HUES64 (cell line): ENCODE results near the gene WWOX.

ENCODE experiments used
- H3K27ac ChIP-seq: 2 replicates; pipeline ENCODE4 v1.7.0; 2013; ENCODE audit warnings: low read depth, low read length, inconsistent platforms
- H3K27me3 ChIP-seq: 2 replicates; pipeline ENCODE4 v1.6.1; 2013; ENCODE audit warnings: mild to moderate bottlenecking, low read length; ENCODE audit not compliant: insufficient read depth
- H3K36me3 ChIP-seq: 2 replicates; pipeline ENCODE4 v1.6.1; 2013; ENCODE audit warnings: mild to moderate bottlenecking, low read length; ENCODE audit not compliant: insufficient read depth
- H3K4me1 ChIP-seq: 2 replicates; pipeline ENCODE4 v1.6.1; 2013; ENCODE audit warnings: mild to moderate bottlenecking, low read length, moderate library complexity; ENCODE audit not compliant: insufficient read depth
- H3K4me3 ChIP-seq: 2 replicates; pipeline ENCODE4 v1.5.1; 2013; ENCODE audit warnings: mild to moderate bottlenecking, low read length, moderate library complexity
- H3K9ac ChIP-seq: 2 replicates; pipeline ENCODE4 v1.6.1; 2013; ENCODE audit warnings: mild to moderate bottlenecking, low read depth, low read length
- H3K9me3 ChIP-seq: 2 replicates; pipeline ENCODE4 v1.6.1; 2013; ENCODE audit warnings: low read depth, low read length; ENCODE audit not compliant: insufficient read depth
- WGBS: fragments of 150-250, 120-280 bp; methylation state at CpG from one replicate; pipeline ENCODE4 v1.1.7; 2013; ENCODE audit warnings: missing lambda C conversion rate; 5-methylcytosine and 5-hydroxymethylcytosine counted together

Gene WWOX

GRCh38 chr16:79081297-79082066 lies 982.0 kb downstream of the WWOX start:
- no peak overlapping the region for H3K4me3 ChIP-seq
- no peak overlapping the region for H3K9ac ChIP-seq
- peaks cover 9% of the 10 kb centered on the region; the same call in 1 of the 2 replicates for H3K4me1 ChIP-seq
- no peak overlapping the region for H3K27ac ChIP-seq
- no peaks in the 10 kb centered on the region for H3K9me3 ChIP-seq
- 96% methylated on average over 12 of the region's 12 CpGs for WGBS
- no peaks in the 10 kb centered on the region for H3K27me3 ChIP-seq
- no peaks in the 10 kb centered on the region for H3K36me3 ChIP-seq

GRCh38 chr16:79082970-79083369 lies 983.5 kb downstream of the WWOX start:
- no peaks in the 10 kb centered on the region for H3K9me3 ChIP-seq

GRCh38 chr16:79083508-79084299 lies 984.2 kb downstream of the WWOX start:
- no peak overlapping the region for H3K9ac ChIP-seq
- H3K4me1 ChIP-seq, result no peaks in the 10 kb centered on the region
- H3K36me3 ChIP-seq, result no peaks in the 10 kb centered on the region
- no peak overlapping the region for H3K4me3 ChIP-seq
- H3K27ac ChIP-seq, result no peak overlapping the region
- 94% methylated on average over 18 of the region's 18 CpGs for WGBS
- no peaks in the 10 kb centered on the region for H3K9me3 ChIP-seq
- no peaks in the 10 kb centered on the region for H3K27me3 ChIP-seq

More at GRCh38 chr16:79082970-79083369, 983.5 kb downstream of the WWOX start:
- WGBS, result 98% methylated on average over 3 of the region's 3 CpGs
- no peak overlapping the region for H3K27ac ChIP-seq
- H3K27me3 ChIP-seq, result no peaks in the 10 kb centered on the region
- H3K4me1 ChIP-seq, result no peaks in the 10 kb centered on the region
- no peaks in the 10 kb centered on the region for H3K36me3 ChIP-seq
- H3K9ac ChIP-seq, result no peak overlapping the region
- no peak overlapping the region for H3K4me3 ChIP-seq

GRCh38 chr16:79088971-79089370 lies 989.5 kb downstream of the WWOX start:
- Histone ChIP-seq H3K4me3 (no peak overlapping the region), H3K4me1 (no peaks in the 10 kb centered on the region), H3K36me3 (no peaks in the 10 kb centered on the region), H3K27ac (no peak overlapping the region), H3K9me3 (no peaks in the 10 kb centered on the region), H3K27me3 (no peaks in the 10 kb centered on the region), H3K9ac (no peak overlapping the region)
- 93% methylated on average over 6 of the region's 6 CpGs for WGBS

- Histone ChIP-seq H3K27ac (no peak overlapping the region), H3K36me3 (no peaks in the 10 kb centered on the region), H3K27me3 (no peaks in the 10 kb centered on the region), H3K4me1 (no peaks in the 10 kb centered on the region), H3K9me3 (no peaks in the 10 kb centered on the region), H3K4me3 (no peak overlapping the region), H3K9ac (no peak overlapping the region)
- 91% methylated on average over 10 of the region's 10 CpGs for WGBS
These were observed 990.4 kb downstream of the WWOX start for GRCh38 chr16:79089735-79090284.

- H3K27ac ChIP-seq, result no peak overlapping the region
- no peaks in the 10 kb centered on the region for H3K27me3 ChIP-seq
- H3K36me3 ChIP-seq, result no peaks in the 10 kb centered on the region
- H3K4me3 ChIP-seq, result no peak overlapping the region
- 96% methylated on average over 4 of the region's 4 CpGs for WGBS
- H3K9ac ChIP-seq, result no peak overlapping the region
- no peaks in the 10 kb centered on the region for H3K9me3 ChIP-seq
- 0 out of 2 replicates have a peak, but pooled peaks cover under 1% of the 10 kb centered on the region for H3K4me1 ChIP-seq
These were observed 991.5 kb downstream of the WWOX start for GRCh38 chr16:79090966-79091365.

GRCh38 chr16:79092846-79093245 lies 993.4 kb downstream of the WWOX start:
- H3K27ac ChIP-seq, result no peak overlapping the region
- peaks cover 18% of the 10 kb centered on the region for H3K4me1 ChIP-seq

GRCh38 chr16:79093554-79093967 lies 994.1 kb downstream of the WWOX start:
- Histone ChIP-seq H3K9ac (no peak overlapping the region), H3K36me3 (no peaks in the 10 kb centered on the region), H3K27me3 (no peaks in the 10 kb centered on the region), H3K4me1 (peaks cover 25% of the 10 kb centered on the region), H3K4me3 (no peak overlapping the region), H3K9me3 (no peaks in the 10 kb centered on the region), H3K27ac (no peak overlapping the region)
- 92% methylated on average over 8 of the region's 10 CpGs for WGBS

More at GRCh38 chr16:79092846-79093245, 993.4 kb downstream of the WWOX start:
- Histone ChIP-seq H3K27me3 (no peaks in the 10 kb centered on the region), H3K4me3 (no peak overlapping the region), H3K9me3 (no peaks in the 10 kb centered on the region), H3K9ac (no peak overlapping the region), H3K36me3 (no peaks in the 10 kb centered on the region)
- WGBS, result 100% methylated on average over 4 of the region's 5 CpGs

- H3K9me3 ChIP-seq, result no peaks in the 10 kb centered on the region
- 71% methylated on average over 7 of the region's 7 CpGs for WGBS
- H3K36me3 ChIP-seq, result no peaks in the 10 kb centered on the region
- peaks cover 26% of the 10 kb centered on the region for H3K4me1 ChIP-seq
- no peaks in the 10 kb centered on the region for H3K27me3 ChIP-seq
- no peak overlapping the region for H3K27ac ChIP-seq
- H3K4me3 ChIP-seq, result no peak overlapping the region
- no peak overlapping the region for H3K9ac ChIP-seq
These were observed 996.8 kb downstream of the WWOX start for GRCh38 chr16:79096246-79096645.

- 86% methylated on average over 7 of the region's 7 CpGs for WGBS
- Histone ChIP-seq H3K4me3 (no peak overlapping the region), H3K9ac (no peak overlapping the region), H3K36me3 (no peaks in the 10 kb centered on the region), H3K4me1 (peaks cover 26% of the 10 kb centered on the region), H3K9me3 (no peaks in the 10 kb centered on the region), H3K27me3 (no peaks in the 10 kb centered on the region), H3K27ac (no peak overlapping the region)
These were observed 997.7 kb downstream of the WWOX start for GRCh38 chr16:79097166-79097565.

GRCh38 chr16:79097771-79098170 lies 998.3 kb downstream of the WWOX start:
- Histone ChIP-seq H3K4me1 (peaks cover 26% of the 10 kb centered on the region), H3K27ac (no peak overlapping the region), H3K27me3 (no peaks in the 10 kb centered on the region), H3K9me3 (no peaks in the 10 kb centered on the region), H3K36me3 (no peaks in the 10 kb centered on the region), H3K4me3 (no peak overlapping the region), H3K9ac (no peak overlapping the region)
- WGBS, result 95% methylated on average over 7 of the region's 7 CpGs
